T-helper 1 cell (primary cell): Measurements from ENCODE around the gene TBL1XR1.

Experiments used
- DNase-seq, 5 donors: peaks; one replicate each; pipeline ENCODE4 v3.0.0-alpha.2; 2012 to 2020
- total RNA-seq, 4 donors: gene quantifications; one replicate each; lab custom pipeline; 2026; lab: John Stamatoyannopoulos, UW

TBL1XR1 gene
- 133 to 203 (median 148) reads per million in 4 donors for total RNA-seq

GRCh38 chr3:177197041-177197726 is at the start of gene TBL1XR1:
TBL1XR1 (minus strand) TSS chr3:177197482; CDS start chr3:177064977, 132,505 bp downstream.
- peak; percentile 74 to 94 (median 86) for DNase-seq

- DNase-seq, result no peak
Measured at GRCh38 chr3:177245250-177245649, 48.0 kb upstream of the TBL1XR1 start.

- no peak for DNase-seq
Measured at GRCh38 chr3:177244606-177245005, 47.3 kb upstream of the TBL1XR1 start.

- no peak for DNase-seq
Measured at GRCh38 chr3:177238686-177239216, 41.5 kb upstream of the TBL1XR1 start.

GRCh38 chr3:177237206-177237605 is 39.9 kb upstream of the TBL1XR1 start:
- no peak for DNase-seq

GRCh38 chr3:177236704-177237103 is 39.4 kb upstream of the TBL1XR1 start:
- DNase-seq, result no peak

- DNase-seq, result no peak
Measured at GRCh38 chr3:177234121-177234520, 36.8 kb upstream of the TBL1XR1 start.

GRCh38 chr3:177231242-177231641 is 34.0 kb upstream of the TBL1XR1 start:
- no peak for DNase-seq

GRCh38 chr3:177230641-177231040 is 33.4 kb upstream of the TBL1XR1 start:
- DNase-seq, result no peak

- DNase-seq, result no peak
Measured at GRCh38 chr3:177229791-177230190, 32.5 kb upstream of the TBL1XR1 start.

GRCh38 chr3:177228601-177229190 is 31.4 kb upstream of the TBL1XR1 start:
- DNase-seq, result no peak

- peak in 1 of 5 donors; percentile 40 for DNase-seq
Measured at GRCh38 chr3:177224414-177224813, 27.1 kb upstream of the TBL1XR1 start.

GRCh38 chr3:177221744-177222143 is 24.5 kb upstream of the TBL1XR1 start:
- no peak for DNase-seq

- DNase-seq, result no peak
Measured at GRCh38 chr3:177220136-177220974, 23.1 kb upstream of the TBL1XR1 start.

- DNase-seq, result no peak
Measured at GRCh38 chr3:177213801-177214535, 16.7 kb upstream of the TBL1XR1 start.

- DNase-seq, result no peak
Measured at GRCh38 chr3:177212756-177213155, 15.5 kb upstream of the TBL1XR1 start.

GRCh38 chr3:177212278-177212610 is 15.0 kb upstream of the TBL1XR1 start:
- DNase-seq, result no peak

GRCh38 chr3:177211503-177212277 is 14.4 kb upstream of the TBL1XR1 start:
- no peak for DNase-seq

GRCh38 chr3:177210744-177211502 is 13.6 kb upstream of the TBL1XR1 start:
- DNase-seq, result no peak

- DNase-seq, result no peak
Measured at GRCh38 chr3:177209509-177209908, 12.2 kb upstream of the TBL1XR1 start.

GRCh38 chr3:177208781-177209180 is 11.5 kb upstream of the TBL1XR1 start:
- no peak for DNase-seq
